ENCODE results near the gene OBSCN.

The OBSCN gene

DNA sequence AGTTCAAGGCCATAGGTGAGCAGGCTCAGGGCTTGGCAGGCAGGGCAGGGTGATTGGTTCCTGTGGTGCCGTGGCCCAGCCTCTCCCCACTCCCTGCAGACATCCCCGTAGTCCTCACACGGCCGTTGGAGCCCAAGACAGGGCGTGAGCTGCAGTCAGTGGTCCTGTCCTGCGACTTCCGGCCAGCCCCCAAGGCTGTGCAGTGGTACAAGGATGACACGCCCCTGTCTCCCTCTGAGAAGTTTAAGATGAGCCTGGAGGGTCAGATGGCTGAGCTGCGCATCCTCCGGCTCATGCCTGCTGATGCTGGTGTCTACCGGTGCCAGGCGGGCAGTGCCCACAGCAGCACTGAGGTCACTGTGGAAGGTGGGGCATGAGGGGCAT, 71.9 kb downstream of the OBSCN start:
- DNase-seq = no peak

DNA sequence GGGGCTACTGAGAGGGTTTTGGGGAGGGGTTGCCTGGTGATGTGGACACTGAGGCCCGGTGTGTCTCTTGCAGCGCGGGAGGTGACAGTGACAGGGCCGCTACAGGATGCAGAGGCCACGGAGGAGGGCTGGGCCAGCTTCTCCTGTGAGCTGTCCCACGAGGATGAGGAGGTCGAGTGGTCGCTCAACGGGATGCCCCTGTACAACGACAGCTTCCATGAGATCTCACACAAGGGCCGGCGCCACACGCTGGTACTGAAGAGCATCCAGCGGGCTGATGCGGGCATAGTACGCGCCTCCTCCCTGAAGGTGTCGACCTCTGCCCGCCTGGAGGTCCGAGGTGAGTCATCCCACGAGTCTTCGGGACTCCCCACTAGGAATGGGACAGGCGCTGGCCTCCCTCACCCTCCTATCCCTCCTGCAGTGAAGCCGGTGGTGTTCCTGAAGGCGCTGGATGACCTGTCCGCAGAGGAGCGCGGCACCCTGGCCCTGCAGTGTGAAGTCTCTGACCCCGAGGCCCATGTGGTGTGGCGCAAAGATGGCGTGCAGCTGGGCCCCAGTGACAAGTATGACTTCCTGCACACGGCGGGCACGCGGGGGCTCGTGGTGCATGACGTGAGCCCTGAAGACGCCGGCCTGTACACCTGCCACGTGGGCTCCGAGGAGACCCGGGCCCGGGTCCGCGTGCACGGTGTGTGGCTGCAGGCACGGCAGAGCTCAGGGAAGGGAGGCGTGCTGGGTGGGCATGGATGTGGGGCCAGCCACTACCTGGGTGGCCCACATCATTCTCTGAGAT, 72.5 kb downstream of the OBSCN start:
- no peak for DNase-seq

DNA sequence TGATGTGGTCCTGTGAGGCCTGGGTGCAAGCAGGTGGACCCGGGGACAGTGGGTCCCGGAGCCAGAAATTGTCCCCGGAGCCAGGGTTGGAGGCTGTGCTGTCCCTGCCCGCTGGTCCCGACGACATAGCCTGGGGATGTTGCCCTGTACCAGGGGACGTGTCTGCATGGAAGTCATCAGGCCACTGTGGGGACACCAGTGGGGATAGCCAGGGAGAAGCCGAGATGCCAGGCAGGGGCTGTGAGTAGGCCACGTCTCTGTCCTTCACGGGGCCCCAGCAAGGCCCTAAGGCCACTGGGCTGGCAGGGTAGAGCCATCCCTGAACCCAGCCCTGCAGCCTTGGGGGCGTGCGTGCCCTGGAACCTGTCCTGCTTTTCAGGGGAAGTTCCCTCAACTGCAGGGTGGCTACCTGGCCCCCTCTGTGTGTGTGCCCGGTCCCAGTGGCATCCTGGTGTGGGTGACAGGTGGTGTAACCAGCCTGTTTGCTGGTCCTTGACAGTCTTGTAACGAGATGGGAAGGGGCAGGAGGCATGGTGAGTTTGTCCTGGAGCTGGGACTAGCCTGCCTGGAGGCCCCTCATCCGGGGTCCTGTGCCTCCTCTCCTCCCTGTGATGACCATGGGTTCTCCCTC, 73.2 kb downstream of the OBSCN start:
- no peak for DNase-seq

DNA sequence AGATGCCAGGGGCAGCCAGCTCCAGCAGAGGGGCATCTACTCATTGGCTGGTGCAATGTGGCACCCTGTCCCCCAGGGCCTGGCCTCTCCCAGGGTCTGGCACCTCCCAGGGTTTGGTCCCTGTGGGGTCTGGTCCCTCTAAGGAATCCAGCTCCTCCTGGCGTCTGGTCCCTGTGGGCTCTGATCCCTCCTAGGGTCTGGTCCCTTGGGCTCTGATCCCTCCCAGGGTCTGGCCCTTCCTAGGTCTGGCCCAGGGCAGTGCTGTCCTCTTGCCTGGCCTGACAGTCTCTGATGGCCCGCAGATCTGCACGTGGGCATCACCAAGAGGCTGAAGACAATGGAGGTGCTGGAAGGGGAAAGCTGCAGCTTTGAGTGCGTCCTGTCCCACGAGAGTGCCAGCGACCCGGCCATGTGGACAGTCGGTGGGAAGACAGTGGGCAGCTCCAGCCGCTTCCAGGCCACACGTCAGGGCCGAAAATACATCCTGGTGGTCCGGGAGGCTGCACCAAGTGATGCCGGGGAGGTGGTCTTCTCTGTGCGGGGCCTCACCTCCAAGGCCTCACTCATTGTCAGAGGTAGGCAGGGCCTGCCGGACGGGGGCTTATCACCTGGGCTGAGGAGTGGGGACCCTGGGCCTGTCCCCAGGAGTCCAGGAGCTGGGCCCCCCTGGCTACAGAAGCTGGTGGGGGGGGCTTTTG, 73.9 kb downstream of the OBSCN start:
- DNase-seq = no peak

DNA sequence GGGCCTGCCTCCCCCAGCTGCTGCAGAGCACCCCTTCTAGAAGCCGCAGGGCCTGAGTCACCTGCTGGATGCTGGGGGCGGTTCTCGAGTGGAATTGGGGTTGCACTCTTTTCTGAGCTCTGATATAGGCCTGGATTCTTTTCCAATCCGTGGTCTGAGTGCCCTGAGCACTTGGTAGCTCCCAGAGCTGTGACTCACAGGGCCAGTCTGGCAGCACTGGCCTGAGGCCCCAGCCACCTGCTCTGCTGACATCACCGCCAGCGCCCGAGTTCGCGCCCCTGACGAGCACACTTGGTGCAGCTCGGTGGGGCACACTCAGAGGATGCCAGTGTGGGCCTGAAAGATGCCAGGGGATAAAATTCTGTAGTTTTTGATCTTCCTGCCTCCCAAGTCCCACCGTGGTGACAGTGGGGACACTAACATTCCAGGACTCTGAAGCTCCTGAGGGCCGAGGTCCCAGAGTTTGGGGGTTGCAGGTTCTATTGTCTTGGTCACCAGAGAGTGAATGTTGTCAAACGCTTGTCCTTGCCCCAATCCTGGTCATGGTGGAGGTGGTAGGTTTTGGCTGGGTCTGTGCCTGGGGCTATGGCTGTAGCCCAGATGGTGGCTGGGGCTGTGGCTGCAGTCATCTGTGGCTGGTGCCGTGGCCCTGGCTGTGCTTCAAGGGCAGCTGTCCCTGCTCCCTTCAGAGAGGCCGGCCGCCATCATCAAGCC, 74.6 kb downstream of the OBSCN start:
- DNase-seq = no peak

DNA sequence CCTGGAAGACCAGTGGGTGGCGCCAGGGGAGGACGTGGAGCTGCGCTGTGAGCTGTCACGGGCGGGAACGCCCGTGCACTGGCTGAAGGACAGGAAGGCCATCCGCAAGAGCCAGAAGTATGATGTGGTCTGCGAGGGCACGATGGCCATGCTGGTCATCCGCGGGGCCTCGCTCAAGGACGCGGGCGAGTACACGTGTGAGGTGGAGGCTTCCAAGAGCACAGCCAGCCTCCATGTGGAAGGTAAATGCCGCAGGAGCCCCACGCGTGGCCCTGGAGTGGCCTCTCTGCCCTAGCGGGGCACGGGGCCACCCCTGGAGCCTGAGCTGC, 75.2 kb downstream of the OBSCN start:
- DNase-seq = no peak

DNA sequence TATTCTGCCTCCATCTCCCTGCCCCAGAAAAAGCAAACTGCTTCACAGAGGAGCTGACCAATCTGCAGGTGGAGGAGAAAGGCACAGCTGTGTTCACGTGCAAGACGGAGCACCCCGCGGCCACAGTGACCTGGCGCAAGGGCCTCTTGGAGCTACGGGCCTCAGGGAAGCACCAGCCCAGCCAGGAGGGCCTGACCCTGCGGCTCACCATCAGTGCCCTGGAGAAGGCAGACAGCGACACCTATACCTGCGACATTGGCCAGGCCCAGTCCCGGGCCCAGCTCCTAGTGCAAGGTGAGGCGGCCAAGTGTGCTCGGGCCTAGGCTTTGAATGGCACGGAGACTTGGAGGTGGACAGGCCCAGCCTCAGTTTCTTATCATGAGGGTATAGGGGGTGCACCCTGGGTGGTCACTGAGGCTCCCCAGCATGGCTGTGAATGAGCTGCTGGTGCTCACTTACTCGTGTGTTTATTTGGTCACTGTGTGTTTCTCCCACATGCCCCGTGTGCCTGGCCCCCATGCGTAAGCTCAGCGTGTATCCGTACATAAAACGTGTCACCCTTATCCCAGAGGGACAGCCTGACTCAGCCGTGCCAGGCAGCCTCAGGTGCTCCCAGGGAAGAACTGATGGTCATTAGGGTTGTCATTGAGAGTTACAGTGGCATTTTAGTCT, 75.8 kb downstream of the OBSCN start:
- DNase-seq = no peak

DNA sequence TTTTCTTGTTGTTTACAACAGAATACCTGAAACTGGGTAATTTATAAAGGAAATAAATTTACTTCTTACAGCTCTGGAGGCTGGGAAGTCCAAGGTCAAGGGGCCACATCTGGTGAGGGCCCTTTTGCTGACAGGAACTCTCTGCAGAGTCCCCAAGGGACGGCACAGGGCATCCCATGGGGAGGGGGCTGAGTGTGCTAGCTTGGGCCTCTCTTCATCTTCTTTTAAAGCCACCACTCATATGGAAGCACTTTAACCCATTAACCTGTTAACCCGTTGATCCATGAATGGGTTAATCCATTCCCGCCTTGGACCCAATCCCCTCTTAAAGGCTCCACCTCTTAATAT, 76.3 kb downstream of the OBSCN start:
- DNase-seq = no peak

DNA sequence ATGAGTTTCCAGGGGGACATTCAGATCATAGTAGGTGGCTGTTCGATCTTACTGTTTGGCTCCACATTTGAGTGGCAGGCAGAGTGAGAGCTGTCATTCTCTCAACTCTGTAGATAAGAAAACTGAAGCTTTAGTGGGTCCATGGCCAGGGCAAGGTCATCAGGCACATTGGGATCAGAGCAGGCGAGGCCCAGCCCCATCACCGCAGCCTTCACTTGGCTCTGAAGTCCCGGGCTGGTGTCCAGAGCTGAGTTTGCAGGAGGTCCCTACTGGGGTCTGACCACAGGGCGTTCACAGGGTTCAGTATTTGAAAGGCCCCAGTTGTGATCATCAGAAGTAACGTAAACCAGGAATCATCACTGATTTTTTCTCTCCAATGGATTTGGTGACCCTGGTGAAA, 76.7 kb downstream of the OBSCN start:
- DNase-seq = no peak

DNA sequence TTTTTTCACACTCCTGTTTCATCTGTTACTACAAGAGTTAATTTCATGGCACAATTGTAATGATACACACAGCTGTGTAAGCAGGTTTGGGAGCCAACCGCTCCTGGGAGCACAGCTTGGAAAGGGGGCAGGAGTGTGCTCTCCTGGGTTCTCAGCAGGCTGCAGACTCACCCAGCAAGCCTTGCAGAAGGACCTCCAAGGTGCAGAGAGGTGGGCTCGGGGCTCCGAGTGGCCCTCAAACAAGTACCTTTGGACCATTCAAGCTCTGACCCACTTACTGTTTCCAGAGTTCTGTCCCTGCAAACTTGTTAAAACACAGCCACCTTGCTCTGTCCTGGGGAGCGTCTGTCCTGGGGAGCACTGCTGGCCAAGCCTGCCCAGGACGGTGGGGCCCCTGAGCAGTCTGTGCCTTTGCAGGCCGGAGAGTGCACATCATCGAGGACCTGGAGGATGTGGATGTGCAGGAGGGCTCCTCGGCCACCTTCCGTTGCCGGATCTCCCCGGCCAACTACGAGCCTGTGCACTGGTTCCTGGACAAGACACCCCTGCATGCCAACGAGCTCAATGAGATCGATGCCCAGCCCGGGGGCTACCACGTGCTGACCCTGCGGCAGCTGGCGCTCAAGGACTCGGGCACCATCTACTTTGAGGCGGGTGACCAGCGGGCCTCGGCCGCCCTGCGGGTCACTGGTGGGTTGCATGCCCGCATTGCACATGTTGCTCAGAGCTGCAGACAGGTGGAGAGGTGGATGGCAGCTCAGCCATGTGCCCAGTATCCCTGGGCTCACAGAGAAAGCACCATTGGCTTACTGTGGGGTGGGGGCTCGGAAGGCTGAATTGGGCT, 78.0 kb downstream of the OBSCN start:
- DNase-seq = no peak

DNA sequence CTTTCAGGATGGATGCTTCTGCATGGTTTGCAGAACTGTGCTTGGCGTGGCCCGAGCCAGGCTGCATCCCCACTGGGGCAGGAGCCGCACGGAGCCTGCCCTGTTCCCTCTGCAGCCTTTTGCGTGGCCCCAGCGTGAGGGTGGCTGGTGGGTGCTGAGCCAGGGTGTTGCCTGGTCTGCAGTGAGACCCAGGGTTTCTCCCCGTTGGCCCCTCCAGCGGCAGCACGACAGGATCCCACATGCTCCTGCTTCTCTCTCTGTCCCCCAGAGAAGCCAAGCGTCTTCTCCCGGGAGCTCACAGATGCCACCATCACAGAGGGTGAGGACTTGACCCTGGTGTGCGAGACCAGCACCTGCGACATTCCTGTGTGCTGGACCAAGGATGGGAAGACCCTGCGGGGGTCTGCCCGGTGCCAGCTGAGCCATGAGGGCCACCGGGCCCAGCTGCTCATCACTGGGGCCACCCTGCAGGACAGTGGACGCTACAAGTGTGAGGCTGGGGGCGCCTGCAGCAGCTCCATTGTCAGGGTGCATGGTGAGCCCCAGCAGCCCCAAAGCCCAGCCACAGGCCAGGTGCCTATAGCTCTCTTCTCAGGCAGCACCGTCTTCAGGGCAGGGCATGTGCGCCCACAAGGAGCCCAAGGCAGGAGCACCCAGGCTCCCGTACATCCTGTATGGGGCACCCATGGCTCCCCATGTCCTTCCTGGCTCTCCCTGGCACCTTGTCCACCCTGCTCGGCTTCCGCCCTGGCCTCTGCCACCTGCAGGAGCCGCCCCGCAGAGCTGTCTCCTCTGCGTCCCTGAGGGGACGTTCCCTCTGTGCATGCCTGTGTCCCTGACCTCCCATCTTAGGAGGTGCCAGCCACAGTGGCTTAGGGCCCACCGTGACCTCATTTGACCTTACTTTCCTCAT, 78.9 kb downstream of the OBSCN start:
- DNase-seq = no peak

DNA sequence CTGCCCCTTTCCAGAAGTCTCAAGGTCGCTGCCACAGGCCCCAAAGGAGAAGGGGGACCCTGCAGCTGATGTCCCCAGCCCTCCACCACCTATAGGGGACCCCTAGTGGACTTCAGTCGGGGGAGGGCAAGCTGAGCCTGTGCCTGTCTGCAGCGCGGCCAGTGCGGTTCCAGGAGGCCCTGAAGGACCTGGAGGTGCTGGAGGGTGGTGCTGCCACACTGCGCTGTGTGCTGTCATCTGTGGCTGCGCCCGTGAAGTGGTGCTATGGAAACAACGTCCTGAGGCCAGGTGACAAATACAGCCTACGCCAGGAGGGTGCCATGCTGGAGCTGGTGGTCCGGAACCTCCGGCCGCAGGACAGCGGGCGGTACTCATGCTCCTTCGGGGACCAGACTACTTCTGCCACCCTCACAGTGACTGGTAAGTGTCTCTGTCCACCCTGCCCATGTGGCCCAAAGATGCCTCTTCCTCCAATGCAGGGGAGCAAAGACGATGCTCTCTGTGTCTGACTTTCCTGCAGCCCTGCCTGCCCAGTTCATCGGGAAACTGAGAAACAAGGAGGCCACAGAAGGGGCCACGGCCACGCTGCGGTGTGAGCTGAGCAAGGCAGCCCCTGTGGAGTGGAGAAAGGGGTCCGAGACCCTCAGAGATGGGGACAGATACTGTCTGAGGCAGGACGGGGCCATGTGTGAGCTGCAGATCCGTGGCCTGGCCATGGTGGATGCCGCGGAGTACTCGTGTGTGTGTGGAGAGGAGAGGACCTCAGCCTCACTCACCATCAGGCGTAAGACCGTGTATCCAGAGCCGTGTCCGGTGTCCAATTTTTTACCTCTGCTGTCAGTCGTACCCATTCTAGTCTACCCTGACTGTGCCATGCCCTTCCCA, 79.9 kb downstream of the OBSCN start:
- no peak for DNase-seq

DNA sequence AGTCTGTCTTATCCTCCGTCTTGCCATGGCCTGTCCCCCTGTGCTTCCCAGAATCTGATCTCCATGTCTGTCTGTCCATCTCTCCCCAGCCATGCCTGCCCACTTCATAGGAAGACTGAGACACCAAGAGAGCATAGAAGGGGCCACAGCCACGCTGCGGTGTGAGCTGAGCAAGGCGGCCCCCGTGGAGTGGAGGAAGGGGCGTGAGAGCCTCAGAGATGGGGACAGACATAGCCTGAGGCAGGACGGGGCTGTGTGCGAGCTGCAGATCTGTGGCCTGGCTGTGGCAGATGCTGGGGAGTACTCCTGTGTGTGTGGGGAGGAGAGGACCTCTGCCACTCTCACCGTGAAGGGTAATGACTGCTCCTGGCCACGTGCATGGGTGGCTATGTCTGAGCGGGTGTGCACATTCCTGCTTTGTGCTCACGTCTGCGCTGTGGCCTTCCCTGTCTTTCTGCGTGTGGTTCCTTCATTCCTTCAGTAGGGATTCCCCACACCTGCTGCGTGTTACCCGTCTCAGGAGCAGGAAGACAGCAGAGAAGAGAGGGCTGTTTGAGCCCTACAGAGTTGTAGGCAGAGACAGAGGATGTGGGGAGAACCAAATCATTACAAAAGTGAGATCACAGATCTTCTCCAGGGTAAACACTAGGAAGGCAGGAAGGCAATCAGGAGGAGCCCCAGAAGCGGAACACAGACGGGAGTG, 80.8 kb downstream of the OBSCN start:
- no peak for DNase-seq

DNA sequence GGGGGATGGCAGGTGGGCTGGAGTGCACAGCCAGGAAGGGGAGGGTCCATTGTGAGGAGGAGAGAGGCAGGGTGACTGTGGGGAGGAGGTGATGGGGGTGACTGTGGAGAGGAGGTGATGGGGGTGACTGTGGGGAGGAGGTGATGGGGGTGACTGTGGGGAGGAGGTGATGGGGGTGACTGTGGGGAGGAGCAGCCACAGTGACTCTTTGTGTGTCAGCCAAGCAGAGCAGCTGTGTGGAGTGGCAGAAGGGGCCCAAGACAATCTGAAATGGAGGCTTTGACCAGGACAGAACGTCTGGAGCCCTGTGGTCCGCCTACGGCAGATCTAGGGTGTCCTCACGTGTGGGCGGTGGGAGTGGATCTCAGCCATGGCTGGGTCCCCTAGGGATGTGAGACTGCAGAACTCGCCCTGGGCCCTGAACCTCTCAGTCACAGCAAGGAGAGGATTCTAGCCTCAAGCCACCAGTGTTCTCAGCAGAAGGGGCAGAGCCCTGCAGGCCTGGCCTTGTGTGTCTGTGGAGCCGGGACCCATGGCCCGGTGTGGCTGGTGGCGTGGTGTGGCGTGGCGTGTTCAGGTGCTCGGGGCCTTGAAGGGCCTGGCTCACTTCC, 81.5 kb downstream of the OBSCN start:
- DNase-seq = no peak

DNA sequence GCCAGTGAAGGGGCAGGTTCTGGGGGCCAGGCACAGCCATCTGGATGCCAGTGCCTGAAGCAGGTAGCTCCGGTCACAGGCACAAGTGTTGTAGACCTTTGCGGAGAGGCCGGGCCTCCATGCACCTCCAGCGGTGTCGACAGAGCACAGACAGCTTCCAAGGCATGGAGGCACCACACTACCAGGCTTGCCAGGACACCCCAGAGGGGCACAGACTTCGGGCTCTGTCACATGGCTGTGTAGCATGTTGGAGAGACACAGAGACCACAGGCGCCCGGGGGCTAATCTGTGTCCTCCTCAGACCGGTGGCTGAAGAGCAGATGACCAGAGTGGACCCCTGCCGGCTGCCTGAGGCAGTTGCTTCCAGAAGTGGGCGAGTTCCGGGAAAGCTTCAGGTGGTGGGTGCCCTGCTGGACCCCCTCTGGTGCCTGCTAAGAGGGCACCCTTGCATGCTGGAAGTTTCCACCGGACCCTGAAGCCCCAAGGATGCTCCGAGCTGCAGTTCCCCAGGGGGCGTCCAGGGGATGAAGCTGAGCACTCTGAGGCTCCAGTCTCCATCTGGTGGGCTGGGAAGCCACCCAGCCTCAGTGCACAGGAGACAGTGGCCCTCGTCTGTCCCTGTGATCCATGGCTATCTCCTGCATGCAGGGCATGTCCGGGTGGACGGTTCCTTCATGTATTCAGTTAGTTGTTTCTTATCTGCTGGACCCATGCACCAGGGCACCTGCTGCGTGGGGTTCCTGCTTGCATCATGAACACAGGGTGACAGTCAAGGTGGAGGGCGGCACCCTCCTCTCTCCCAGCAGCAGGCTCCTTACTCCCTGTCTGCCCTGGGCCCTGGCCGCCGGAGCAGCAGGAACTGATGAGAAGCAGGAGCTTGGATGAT, 82.4 kb downstream of the OBSCN start:
- DNase-seq = no peak

DNA sequence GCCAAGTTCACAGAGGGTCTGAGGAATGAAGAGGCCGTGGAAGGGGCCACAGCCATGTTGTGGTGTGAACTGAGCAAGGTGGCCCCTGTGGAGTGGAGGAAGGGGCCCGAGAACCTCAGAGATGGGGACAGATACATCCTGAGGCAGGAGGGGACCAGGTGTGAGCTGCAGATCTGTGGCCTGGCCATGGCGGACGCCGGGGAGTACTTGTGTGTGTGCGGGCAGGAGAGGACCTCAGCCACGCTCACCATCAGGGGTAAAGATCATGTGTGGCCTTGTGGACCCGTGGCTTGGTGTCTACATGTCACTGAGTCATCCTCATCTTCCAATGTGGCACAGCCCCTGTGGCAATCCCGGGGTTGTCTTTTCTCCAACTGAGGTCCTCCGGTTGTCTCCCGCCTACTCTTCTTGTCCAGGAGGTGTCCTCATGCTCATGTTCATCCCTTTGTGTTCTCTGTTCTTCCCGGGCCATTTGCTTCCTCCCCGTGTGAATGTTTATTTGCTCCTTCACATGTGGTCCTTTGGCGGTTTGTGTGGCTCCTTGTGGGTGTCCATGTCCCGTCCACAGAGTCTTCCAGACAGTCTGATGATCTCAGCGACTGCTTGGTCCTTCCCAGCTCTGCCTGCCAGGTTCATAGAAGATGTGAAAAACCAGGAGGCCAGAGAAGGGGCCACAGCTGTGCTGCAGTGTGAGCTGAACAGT, 84.2 kb downstream of the OBSCN start:
- DNase-seq = no peak

DNA sequence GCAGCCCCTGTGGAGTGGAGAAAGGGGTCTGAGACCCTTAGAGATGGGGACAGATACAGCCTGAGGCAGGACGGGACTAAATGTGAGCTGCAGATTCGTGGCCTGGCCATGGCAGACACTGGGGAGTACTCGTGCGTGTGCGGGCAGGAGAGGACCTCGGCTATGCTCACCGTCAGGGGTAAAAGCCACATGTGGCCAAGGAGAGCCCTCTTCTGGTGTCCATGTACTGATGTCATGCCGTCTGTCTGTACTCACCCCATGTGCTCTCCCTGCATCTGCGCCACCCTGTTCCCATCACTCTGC, 84.7 kb downstream of the OBSCN start:
- no peak for DNase-seq

DNA sequence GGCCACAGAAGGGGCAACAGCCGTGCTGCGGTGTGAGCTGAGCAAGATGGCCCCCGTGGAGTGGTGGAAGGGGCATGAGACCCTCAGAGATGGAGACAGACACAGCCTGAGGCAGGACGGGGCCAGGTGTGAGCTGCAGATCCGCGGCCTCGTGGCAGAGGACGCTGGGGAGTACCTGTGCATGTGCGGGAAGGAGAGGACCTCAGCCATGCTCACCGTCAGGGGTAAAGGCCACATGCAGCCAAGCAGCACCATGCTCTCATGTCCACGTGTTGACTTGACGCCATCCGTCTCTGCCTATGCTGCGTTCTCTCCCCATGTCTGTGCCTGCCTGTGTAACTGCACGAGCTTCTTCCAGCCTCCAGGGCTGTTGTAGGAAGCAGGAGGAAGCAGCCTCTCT, 85.5 kb downstream of the OBSCN start:
- no peak for DNase-seq

Measured in NCI-H1092 (cell line).